Parathyroid adenoma (tissue), 2 donors: ENCODE results near the gene NANS.
"Not testable (repeated sequence)": the region's sequence is repeated elsewhere in the genome, so short reads cannot be mapped to it uniquely, and the experiment has no call there.

Source experiments
- H2AFZ ChIP-seq: fragments of 300-600 bp; sonication (generic); one replicate; pipeline ENCODE4 v1.7.0; 2017; ENCODE audit warnings: antibody characterized with exemption, mild to moderate bottlenecking
- H3K27ac ChIP-seq: fragments of 300-600 bp; sonication (generic); one replicate; pipeline ENCODE4 v1.7.0; 2017
- H3K27me3 ChIP-seq: fragments of 300-600 bp; sonication (generic); one replicate; pipeline ENCODE4 v1.7.0; 2017; ENCODE audit warnings: low read length; ENCODE audit not compliant: control insufficient read depth, insufficient read depth
- H3K36me3 ChIP-seq: fragments of 300-600 bp; sonication (generic); one replicate; pipeline ENCODE4 v1.7.0; 2017; ENCODE audit warnings: low read length; ENCODE audit not compliant: control insufficient read depth, insufficient read depth
- H3K4me1 ChIP-seq: fragments of 300-600 bp; sonication (generic); one replicate; pipeline ENCODE4 v1.7.0; 2017; ENCODE audit warnings: control low read depth
- H3K4me2 ChIP-seq: fragments of 300-600 bp; sonication (generic); one replicate; pipeline ENCODE4 v1.7.0; 2017; ENCODE audit warnings: low read length
- H3K4me3 ChIP-seq: fragments of 300-600 bp; sonication (generic); one replicate; pipeline ENCODE4 v1.7.0; 2017; ENCODE audit warnings: low read depth, low read length
- H3K79me2 ChIP-seq: fragments of 300-600 bp; sonication (generic); one replicate; pipeline ENCODE4 v1.7.0; 2017; ENCODE audit warnings: control low read depth
- H3K9ac ChIP-seq: fragments of 300-600 bp; sonication (generic); one replicate; pipeline ENCODE4 v1.7.0; 2017; ENCODE audit warnings: mild to moderate bottlenecking
- H3K9me3 ChIP-seq: fragments of 300-600 bp; sonication (generic); one replicate; pipeline ENCODE4 v1.7.0; 2017; ENCODE audit warnings: low read length; ENCODE audit not compliant: control insufficient read depth
- TF ChIP-seq, protein P1 (sequence below): fragments of 300-600 bp; sonication (generic); IDR thresholded peaks from one replicate; pipeline ENCODE4 v1.7.0; 2017; ENCODE audit warnings: antibody characterized with exemption, mild to moderate bottlenecking
- donor health status: primary hyperparathyroidism.

NANS gene

GRCh38 chr9:98070704-98071103 lies 14.2 kb downstream of the NANS start:
- Histone ChIP-seq H3K9ac (no peak overlapping the region), H3K27ac (no peak overlapping the region), H3K27me3 (no peaks in the 10 kb centered on the region)

GRCh38 chr9:98071737-98072136 lies 15.2 kb downstream of the NANS start:
- no peak overlapping the region for H3K9ac ChIP-seq
- H3K4me3 ChIP-seq: no peak overlapping the region

More at GRCh38 chr9:98070704-98071103, 14.2 kb downstream of the NANS start:
- Histone ChIP-seq H3K4me1 (no peaks in the 10 kb centered on the region), H3K9me3 (no peaks in the 10 kb centered on the region), H3K4me2 (no peak overlapping the region), H3K79me2 (no peaks in the 10 kb centered on the region), H3K36me3 (no peaks in the 10 kb centered on the region), H2AFZ (no peak overlapping the region), H3K4me3 (no peak overlapping the region)
- TF ChIP-seq, protein P1, sequence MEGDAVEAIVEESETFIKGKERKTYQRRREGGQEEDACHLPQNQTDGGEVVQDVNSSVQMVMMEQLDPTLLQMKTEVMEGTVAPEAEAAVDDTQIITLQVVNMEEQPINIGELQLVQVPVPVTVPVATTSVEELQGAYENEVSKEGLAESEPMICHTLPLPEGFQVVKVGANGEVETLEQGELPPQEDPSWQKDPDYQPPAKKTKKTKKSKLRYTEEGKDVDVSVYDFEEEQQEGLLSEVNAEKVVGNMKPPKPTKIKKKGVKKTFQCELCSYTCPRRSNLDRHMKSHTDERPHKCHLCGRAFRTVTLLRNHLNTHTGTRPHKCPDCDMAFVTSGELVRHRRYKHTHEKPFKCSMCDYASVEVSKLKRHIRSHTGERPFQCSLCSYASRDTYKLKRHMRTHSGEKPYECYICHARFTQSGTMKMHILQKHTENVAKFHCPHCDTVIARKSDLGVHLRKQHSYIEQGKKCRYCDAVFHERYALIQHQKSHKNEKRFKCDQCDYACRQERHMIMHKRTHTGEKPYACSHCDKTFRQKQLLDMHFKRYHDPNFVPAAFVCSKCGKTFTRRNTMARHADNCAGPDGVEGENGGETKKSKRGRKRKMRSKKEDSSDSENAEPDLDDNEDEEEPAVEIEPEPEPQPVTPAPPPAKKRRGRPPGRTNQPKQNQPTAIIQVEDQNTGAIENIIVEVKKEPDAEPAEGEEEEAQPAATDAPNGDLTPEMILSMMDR: no peak

DNA sequence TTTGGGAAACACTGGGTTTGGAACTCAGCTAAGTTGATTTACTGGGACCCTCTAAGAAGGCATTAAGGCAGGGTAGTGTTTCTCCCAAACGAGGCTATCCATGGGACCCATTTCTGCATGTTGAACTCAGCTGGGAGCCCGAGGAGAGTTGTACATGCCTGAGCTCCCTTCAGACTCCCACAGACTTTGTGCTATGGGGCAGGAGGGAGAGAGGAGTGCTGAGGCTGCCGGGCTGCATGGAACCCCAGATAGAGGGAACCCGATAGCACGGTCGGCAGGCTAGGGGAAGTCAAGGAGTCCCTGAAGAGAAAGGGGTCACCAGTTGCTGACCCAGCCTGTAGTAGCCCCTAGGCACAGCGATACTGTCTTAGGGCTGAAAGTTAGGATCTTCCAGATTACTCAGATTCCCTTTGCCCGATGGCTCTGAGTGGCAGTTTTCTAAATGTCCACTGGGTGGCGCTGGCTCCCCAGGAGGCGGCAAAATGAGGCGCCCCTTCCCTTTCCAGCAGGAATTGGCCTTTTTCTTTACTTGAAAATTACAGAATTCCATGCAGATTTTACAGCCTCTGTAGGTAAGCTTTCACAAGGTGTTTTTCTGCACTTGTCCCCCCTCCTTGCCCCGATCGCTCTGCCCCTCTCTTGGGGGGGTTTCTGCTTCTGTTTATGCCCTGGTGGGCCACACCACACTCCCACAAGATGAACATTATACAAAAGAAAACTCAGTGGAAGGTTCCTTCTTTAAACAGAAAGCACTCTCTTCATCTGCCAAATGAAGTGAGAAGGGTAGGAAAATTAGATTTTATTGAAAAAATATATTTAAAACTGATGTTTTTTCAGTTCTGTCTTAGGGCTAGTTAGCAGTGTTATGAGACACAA lies 17.8 kb downstream of the NANS start:
- TF ChIP-seq, protein P1: peak; percentile 86
- Histone ChIP-seq H3K79me2 (no peaks in the 10 kb centered on the region), H3K4me1 (no peaks in the 10 kb centered on the region), H3K4me3 (no peak overlapping the region), H3K9ac (no peak overlapping the region), H2AFZ (no peak overlapping the region), H3K27me3 (no peaks in the 10 kb centered on the region), H3K4me2 (no peak overlapping the region), H3K36me3 (no peaks in the 10 kb centered on the region), H3K27ac (no peak overlapping the region), H3K9me3 (no peaks in the 10 kb centered on the region)

More at GRCh38 chr9:98071737-98072136, 15.2 kb downstream of the NANS start:
- Histone ChIP-seq H3K27ac (no peak overlapping the region), H3K27me3 (no peaks in the 10 kb centered on the region), H3K79me2 (no peaks in the 10 kb centered on the region), H3K9me3 (no peaks in the 10 kb centered on the region), H3K4me1 (no peaks in the 10 kb centered on the region), H2AFZ (no peak overlapping the region), H3K36me3 (no peaks in the 10 kb centered on the region), H3K4me2 (no peak overlapping the region)
- TF ChIP-seq, protein P1: no peak

- no peak overlapping the region for H3K4me2 ChIP-seq
- H3K27me3 ChIP-seq: no peaks in the 10 kb centered on the region
- no peaks in the 10 kb centered on the region for H3K4me1 ChIP-seq
- no peaks in the 10 kb centered on the region for H3K36me3 ChIP-seq
- H3K9me3 ChIP-seq: no peaks in the 10 kb centered on the region
- no peaks in the 10 kb centered on the region for H3K79me2 ChIP-seq
- H3K9ac ChIP-seq: no peak overlapping the region
- TF ChIP-seq, protein P1: no peak
- no peak overlapping the region for H3K4me3 ChIP-seq
- H3K27ac ChIP-seq: no peak overlapping the region
- no peak overlapping the region for H2AFZ ChIP-seq
Observed at GRCh38 chr9:98075332-98075805, 18.8 kb downstream of the NANS start.

DNA sequence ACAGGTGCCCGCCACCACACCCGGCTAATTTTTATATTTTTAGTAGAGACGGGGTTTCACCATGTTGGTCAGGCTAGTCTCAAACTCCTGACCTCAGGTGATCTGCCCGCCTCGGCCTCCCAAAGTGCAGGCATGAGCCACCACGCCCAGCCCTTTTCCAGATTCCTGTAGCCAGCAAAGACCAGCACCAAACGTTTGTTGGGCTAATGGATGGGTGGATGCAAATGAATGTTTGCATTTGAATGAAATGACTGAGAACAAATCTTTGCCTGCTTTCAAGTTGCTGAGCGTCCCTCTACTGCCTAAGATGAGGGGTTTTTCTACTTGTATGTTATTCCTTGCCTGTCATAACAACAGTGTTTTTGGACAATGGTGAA lies 20.0 kb downstream of the NANS start:
- H3K79me2 ChIP-seq, H3K4me2 ChIP-seq, H2AFZ ChIP-seq, H3K4me3 ChIP-seq, H3K36me3 ChIP-seq, H3K9ac ChIP-seq, H3K4me1 ChIP-seq, H3K27ac ChIP-seq, H3K9me3 ChIP-seq, H3K27me3 ChIP-seq: not testable (repeated sequence)
